Hematopoietic multipotent progenitor cell (in vitro differentiated cells): Measurements from ENCODE around the gene CNTNAP5. TPM values are rescaled to one million over a fixed set of nuclear protein-coding genes. Genes with fewer than 3 reads are reported as not detected.

Source experiments
- DNase-seq, 3 donors: peaks; one replicate each; pipeline ENCODE4 v3.0.0-alpha.2; 2011 to 2015; ENCODE audit warnings: low read depth in 2 of 3, low spot score in 2 of 3
- total RNA-seq: library from RNA; depleted of rRNA; stranded (reverse); fragments of >200 nt; gene quantifications from one replicate; pipeline ENCODE4 v1.2.3, GENCODE V29; 2012

CNTNAP5 gene
- total RNA-seq, 1 donor = 0.27 TPM

GRCh38 chr2:124257120-124257519 lies 232.0 kb downstream of the CNTNAP5 start:
- DNase-seq = no peak

DNA sequence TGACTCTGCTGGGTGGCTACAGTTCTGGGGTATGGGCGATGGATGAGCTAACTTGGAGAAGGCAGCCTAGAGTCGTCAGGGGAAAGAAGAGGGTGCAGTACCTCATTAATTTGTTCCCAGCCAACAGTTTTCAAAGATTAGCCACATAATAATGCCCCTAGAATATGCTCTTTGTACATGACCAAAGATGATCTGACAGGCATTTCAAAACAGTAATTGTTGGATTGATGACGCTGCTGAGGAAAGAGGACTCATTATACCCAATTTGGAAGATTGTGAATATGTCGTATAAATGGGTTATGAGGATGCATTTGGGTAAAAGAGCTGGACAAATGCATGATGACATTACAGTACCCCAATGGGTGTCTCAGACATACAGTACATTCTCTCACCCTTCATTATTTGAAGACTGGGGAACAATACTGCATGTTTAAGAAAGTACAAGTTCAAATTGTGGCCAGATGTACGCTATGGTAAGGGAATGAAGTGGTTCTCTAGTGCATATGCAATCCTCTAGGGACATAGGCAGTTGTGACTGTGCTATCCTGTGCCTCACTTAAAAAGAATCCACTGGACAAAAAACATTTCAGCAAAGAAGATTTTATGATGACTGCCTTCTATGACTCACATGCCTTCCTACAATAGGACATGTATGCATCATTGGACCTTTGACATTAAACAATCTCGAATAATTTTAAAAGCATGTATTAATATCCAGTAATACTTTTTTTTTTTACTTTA lies 233.2 kb downstream of the CNTNAP5 start:
- DNase-seq = no peak

- no peak for DNase-seq
These were observed 236.4 kb downstream of the CNTNAP5 start for GRCh38 chr2:124261456-124261855.

DNA sequence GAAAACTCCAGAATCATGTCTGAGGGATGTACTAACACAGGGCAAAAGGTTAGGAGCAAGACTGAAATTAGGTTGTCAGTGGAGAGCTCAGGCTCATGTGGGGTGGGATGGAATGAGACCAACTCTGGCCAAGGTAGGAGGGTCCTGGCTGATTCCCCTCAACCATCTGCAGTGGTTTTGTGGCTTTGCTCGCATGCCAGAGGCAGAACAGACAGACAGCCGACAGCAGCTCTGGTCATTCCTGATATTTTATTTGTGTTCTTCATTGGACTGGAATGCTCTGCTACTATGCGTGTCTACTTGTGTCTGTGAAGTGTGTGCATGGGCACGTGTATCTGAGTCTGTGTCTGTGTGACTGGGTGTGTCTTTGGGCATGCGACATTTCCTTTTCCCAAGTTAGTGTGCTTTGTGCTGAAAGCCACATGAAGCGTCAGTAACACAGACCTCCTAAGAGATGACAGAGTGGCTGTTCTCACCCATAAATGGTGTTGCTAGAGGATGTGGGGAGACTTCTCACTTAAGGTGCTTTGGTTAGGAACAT lies 239.5 kb downstream of the CNTNAP5 start:
- DNase-seq = no peak

GRCh38 chr2:124267794-124268193 lies 242.7 kb downstream of the CNTNAP5 start:
- no peak for DNase-seq

DNA sequence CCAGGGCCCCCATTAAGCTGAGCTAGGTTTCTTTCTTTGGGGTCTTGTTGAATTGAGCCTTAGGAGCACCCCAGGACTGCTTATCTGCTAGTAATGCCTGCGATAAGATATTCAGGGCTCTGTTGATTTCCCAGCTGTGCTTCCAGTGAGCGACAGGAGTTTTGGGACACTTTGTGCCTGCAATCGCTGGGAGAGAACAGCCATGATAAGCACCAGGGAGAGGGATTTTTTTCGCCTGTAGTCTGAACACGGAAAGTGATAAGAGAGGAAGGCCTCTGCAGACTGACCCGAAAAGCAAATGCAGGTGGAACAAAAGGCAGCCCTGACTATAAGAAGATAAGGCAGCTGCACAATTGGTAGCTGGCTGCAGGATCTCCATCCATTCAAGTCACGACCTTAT lies 244.3 kb downstream of the CNTNAP5 start:
- DNase-seq = no peak

- no peak for DNase-seq
These were observed 247.3 kb downstream of the CNTNAP5 start for GRCh38 chr2:124272261-124272841.

DNA sequence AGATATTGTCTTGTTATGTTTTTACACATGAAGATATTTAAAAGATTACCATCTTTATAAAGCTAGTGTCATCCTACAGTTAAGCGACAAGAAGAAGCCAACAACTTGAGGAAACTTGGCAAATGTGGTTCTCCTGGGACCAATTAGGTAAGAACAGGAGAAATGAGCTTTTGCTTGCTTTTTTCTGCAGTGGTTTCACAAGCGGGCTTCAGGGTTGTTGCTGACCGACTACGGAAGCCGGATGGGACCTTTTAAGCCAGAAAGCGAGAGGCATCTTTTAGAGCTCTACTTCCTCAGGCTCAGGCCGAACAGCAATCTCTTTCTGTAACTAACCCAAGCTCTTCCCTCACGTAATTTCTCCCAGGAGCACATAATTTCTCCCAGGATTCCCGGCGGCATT lies 256.5 kb downstream of the CNTNAP5 start:
- no peak for DNase-seq

DNA sequence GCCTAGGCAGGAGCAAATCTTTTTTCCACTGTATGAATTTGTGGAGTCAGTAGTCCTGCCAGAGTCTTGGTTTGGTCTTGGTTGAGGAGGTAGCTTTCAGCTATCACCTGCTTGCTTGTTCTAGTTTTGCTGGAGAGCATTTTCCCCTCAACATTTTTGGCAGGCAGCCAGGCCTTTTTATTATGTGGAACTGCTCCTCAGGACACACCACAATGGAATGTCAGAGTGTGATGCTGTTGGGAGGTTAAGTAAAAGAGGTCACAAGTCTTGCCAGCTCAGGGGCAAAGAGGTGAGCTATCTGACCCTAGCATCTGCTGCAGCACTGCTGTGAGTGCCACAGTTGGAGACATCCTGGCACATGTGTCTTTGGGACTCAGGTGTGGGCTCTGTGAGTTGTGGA lies 258.0 kb downstream of the CNTNAP5 start:
- DNase-seq = no peak

DNA sequence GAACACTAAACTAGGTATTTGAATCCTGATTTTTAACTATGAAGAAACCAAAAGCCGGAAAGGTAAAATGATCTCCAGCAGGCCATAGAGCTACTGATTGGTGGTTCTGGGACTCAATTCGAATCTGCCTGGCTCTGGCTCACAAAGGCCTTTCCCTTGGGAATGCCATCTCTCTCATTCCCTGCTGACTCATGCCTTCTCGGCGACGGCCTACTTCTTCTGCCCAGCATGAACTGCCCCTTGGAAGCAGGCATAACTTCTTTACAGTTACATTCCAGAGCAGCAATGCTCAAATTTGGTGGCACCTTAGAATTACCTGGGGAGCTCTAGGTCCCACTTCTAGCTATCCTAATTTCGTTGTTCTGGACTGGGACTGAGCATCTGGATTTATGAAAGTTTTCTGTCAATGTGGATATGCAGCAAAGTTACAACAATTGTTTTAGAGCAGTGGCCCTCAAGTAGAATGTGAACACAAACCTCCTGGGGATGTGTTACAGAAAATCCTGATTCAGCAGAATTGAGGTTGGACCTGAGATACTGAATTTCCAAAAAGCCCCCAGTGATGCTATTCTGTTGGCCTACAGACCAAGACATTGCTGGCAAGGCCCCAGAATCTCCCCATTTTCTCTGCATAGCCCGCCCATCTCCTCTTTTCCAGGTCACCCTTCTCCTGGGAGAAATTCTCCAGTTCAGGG lies 261.1 kb downstream of the CNTNAP5 start:
- DNase-seq = no peak

DNA sequence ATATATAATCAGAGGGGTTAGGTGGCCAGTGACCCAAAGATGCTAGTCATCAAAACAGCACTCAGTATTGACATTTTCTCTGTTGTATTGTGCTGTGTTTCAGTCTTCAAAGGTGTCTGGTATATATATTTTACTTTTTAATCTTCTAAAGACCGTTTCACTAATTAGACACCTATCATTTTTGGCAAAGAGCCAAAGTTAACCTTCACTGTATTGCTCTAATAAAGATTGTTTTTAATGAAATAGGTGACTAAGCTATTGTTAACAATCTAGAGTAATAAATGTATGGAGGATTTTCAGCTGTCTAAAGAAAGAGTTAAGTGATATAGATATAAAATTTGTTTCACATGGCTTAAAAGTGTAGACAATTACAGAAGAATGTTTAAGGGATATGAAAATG lies 264.0 kb downstream of the CNTNAP5 start:
- no peak for DNase-seq

GRCh38 chr2:124289615-124290014 lies 264.5 kb downstream of the CNTNAP5 start:
- no peak for DNase-seq

DNA sequence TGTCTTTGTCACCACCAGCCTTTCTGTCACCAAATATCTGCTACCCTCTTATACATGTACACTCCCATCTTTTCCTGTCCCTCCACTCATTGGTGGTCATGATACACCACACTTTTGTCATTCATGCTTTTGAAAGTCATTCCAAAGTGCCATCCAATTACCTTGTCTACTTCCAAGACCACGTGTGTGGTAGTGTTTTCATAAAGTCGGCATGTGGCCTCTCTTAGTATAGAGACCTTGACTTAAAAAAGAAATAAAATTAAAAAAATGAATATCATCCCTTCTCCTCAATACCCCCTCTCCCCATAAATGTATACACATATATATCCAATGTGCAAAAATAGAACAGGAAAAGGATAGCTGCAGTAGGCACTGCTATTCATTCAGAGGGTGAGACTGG lies 271.4 kb downstream of the CNTNAP5 start:
- no peak for DNase-seq

- DNase-seq = no peak
These were observed 276.8 kb downstream of the CNTNAP5 start for GRCh38 chr2:124301915-124302314.

GRCh38 chr2:124308319-124309062 lies 283.4 kb downstream of the CNTNAP5 start:
- no peak for DNase-seq

GRCh38 chr2:124309563-124310138 lies 284.6 kb downstream of the CNTNAP5 start:
- no peak for DNase-seq

DNA sequence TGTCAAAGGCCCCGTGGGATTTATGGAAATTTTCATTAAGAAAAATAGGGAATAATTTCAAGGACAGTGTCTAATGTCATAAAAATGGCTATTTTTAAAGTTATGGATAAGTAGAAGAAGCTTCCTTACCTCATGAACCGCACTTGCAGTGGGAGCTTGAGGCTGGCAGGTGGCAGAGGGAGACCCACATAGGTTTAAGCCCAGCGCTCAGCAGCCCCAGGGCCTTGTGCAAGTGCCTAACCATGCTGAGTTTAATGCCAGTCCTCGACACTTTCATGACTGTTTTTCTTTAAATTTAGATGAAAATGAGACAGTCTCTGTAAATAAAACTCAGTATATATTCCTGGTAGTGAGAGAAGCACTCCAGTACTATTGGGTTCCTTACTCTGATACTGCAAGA lies 285.6 kb downstream of the CNTNAP5 start:
- DNase-seq = no peak

- no peak for DNase-seq
These were observed 289.0 kb downstream of the CNTNAP5 start for GRCh38 chr2:124314084-124314483.

DNA sequence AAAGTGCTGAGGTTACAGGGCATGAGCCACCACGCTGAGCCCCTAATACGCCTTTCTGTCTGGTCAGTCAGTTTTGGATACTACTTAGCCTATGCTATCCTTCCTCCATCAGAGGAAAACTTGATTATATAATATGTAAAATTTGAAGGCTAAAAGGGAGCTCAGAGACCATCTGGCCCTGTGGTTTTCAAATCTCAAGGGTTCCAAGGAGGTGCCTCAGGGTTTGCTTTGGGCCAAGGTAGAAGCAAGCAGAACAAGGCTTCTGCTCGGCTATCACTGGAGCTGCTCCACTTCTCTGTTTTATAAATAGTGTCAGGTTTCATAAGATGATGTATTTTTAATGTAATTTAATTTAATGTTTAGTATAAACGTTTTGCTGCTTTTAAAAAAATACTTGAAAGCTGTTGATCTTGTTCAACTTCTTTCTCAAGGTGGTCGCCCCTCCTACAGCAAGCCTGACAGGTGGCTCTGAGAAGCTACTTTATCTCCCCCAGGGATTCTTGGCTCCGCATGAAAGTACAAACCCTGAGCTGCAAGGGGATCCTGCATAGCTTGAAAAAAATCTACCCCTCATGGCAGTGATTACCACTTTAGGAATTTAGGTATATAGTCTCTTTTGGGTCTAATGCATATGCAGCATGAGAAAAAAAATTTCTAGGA lies 290.3 kb downstream of the CNTNAP5 start:
- no peak for DNase-seq

DNA sequence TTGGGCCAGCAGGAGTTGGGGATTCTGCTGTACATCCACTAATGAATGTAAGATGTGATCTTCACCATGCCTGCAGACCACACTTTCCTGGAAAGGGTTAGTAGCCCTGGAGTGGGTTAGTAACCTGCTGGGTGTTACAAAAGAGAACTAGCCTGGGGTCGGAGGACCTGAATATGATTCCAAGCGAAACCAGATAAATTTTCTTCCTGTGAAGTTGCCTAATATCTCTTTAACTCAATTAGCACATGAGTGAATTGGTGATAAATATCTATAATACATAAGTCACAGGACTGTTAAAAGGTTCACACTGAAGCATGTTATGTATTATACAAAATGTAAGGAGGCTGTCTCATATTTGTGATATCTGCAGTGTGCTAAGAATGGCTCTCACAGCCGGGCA lies 291.0 kb downstream of the CNTNAP5 start:
- DNase-seq = no peak
